ENCODE results near the gene RANBP10.
"Not testable (repeated sequence)": the region's sequence is repeated elsewhere in the genome, so short reads cannot be mapped to it uniquely, and the experiment has no call there.

RANBP10 gene

DNA sequence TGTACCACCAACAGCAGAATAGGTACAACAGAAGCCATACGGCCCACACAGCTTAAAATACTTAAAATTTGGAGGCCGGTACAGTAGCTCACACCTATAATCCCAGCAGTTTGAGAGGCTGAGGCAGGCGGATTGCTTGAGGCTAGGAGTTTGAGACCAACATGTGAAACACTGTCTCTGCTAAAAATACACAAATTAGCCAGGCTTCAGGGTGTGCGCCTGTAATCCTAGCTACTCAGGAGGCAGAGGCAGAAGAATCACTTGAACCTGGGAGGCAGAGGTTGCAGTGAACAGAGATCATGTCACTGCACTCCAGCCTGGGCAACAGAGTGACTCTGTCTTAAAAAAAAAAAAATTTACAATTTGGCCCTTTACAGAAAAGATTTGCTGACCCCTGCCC is 104.2 kb downstream of the RANBP10 start:
- in situ Hi-C loops (cut with MboI; ENCODE audit: low pct_unique_long_range_greater_than_20kb, low sequenced_read_pairs): no loop called here
- no peak for DNase-seq

DNA sequence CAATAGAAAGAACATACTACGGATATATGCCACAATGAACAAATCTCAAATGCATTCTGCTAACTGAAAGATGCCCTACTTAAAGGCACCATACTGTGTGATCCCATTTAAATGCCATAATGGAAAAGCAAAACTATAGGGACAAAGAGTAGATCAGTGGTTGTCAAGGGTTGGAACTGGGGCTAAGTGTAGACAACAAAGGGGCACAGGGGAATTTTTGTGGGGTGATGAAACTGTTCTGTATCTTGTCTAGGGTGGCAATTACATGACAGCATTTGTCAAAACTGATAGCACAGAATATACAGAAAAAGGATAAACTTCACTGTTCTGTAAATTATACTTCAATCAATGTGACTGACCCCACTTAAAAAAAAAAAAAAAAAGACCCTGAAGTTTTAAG is 104.9 kb downstream of the RANBP10 start:
- DNase-seq: no peak
- in situ Hi-C loops (cut with MboI; ENCODE audit: low pct_unique_long_range_greater_than_20kb, low sequenced_read_pairs): no loop called here

DNA sequence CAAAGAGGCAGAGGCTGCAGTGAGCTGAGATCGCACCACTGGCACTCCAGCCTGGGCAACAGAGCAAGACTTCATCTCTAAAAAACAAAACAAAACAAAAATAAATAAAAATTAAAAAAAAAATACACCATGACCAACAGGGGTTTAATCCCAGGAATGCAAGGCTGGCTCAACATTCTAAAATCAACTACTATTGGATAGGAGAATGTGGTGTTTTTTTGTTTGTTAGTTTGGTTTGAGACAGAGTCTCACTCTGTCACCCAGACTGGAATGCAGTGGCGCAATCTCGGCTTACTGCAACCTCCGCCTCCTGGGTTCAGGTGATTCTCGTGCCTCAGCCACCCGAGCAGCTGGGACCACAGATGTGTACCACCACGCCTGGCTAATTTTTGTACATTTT is 107.1 kb downstream of the RANBP10 start:
- in situ Hi-C loops (cut with MboI; ENCODE audit: low pct_unique_long_range_greater_than_20kb, low sequenced_read_pairs): no loop called here
- no peak for DNase-seq

DNA sequence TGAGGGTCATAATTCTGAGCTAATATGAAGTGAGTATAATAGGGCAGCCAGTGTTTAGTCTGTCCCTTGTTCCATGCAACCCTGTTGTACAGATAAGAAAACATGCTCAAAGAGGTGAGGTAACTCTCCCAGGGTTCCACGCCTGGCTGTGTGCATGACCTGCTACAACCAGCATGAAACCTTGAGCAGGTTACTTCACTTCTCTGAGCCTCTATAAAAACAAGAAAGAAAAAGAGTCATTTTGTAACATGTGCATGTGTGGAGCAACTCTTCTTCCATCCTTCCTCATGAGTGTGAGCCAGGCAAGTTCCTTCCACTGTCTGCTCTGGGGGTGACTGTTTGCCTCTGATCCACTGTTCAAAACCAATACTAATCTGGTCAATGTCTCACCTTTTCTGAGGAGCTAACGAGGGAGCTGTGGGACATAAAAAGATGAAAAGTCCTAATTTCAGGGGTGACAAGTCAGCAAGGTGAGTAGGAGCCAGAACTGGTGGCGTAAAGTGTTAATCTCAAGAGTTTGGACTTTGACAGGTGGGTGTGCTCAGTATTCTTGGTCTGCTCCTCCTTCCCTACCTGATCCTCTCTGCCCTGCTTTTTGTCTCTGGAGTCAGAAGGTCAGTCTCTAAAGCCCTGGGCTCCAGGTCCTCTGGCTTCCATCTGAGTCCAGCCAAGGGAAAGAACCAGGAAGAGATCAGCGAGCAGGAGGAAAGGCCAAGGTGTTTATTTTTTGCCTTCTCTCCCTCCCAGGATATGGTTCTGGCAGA is 108.8 kb downstream of the RANBP10 start:
- DNase-seq: no peak
- in situ Hi-C loops (cut with MboI; ENCODE audit: low pct_unique_long_range_greater_than_20kb, low sequenced_read_pairs): no loop called here

DNA sequence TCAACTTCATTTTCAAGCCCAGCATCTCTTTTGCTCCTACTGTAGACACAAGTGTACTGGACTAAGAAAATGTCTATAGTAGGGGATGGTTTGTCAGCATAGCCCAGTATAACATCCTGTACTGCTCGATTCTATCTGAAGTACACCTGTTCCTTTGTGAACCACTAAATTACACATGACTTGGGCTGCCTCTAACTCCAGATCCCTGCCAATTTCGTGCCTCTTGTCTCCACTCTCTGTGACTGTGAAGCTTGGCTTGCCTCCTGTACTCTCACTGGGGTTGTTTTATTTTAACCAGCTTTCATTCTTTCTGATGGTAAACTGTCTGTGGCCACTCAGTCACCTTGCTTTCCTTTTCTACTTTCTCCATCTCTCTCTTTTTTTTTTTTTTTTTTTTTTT is 111.7 kb downstream of the RANBP10 start:
- in situ Hi-C loops (cut with MboI; ENCODE audit: low pct_unique_long_range_greater_than_20kb, low sequenced_read_pairs): no loop called here
- DNase-seq: no peak

DNA sequence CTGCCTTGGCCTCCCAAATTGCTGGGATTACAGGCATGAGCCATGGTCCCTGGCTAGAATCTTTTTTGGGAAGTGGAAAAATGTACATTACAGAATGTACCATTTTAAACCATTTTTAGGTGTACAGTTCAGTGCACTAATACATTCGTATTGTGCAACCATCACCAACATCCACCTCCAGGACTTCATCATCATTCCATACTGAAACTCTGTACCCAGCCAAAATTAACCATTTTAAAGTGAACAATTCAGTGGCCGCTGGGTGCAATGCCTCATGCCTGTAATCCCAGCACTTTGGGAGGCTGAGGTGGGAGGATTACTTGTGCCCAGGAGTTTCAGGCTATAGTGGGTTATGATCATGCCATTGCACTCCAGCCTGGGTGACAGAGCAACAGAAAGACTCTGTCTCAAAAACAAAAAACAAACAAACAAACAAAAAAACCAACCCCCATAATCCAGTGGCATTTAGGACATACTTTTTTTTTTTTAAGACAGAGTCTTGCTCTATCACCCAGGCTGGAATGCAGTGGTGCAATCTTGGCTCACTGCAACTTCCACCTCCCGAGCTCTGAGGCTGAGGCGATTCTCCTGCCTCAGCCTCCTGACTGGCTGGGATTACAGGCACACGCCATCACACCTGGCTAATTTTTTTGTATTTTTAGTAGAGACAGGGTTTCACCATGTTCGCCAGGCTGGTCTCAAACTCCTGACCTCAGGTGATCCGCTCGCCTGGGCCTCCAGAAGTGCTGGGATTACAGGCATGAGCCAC is 112.7 kb downstream of the RANBP10 start:
- DNase-seq; in situ Hi-C loops (cut with MboI; ENCODE audit: low pct_unique_long_range_greater_than_20kb, low sequenced_read_pairs): not testable (repeated sequence)

DNA sequence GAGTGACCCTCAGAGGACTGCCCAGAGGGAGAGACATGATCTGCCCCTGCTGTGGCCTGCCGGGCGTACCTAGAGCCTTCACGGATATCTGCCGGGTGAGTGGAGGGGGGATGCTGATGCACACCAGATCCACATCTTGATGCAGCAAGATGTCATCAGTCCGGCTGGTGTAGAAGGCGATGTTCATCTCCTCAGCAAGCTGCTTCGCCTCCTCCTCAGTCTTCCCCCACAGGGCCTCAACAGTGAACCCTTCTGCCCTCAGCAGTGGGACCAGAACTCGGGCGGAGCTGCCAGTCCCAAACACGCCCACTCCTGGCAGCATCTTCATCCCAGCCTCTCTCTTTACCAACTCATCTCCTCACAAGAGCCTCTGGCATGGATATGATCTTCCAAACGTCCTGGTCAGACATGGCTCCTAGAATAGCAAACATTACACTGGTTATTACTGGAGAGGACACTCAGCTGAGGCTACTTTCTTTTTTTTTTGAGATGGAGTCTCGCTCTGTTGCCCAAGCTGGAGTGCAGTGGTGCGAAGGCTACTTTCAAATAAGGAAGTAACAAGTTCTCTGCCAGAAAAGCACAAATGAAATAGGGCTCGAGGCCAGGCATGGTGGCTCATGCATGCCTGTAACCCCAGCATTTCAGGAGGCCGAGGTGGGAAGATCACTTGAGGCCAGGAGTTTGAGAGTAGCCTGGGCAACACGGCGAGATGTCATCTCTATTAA is 120.8 kb downstream of the RANBP10 start:
- in situ Hi-C loops (cut with MboI; ENCODE audit: low pct_unique_long_range_greater_than_20kb, low sequenced_read_pairs): no loop called here

DNA sequence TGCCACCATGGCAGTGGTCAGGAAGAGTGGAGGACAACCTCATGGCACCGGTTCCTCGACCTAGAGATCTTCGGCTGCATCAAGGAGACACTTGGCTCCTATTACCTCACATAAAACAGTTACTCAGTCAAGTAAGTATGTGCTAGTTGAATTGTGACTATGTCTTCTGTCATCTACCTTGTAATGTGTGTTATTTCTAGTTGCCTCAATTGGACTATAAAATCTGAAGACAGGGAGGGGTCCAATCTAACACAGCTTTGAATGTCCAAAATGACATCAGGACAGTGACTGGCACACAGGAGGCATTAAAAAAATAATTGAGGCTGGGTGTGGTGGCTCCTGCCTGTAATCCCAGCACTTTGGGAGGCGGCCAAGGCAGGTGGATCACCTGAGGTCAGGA is 122.6 kb downstream of the RANBP10 start:
- DNase-seq: no peak
- in situ Hi-C loops (cut with MboI; ENCODE audit: low pct_unique_long_range_greater_than_20kb, low sequenced_read_pairs): no loop called here

More for the DNA sequence above, 120.8 kb downstream of the RANBP10 start:
- no peak for DNase-seq

DNA sequence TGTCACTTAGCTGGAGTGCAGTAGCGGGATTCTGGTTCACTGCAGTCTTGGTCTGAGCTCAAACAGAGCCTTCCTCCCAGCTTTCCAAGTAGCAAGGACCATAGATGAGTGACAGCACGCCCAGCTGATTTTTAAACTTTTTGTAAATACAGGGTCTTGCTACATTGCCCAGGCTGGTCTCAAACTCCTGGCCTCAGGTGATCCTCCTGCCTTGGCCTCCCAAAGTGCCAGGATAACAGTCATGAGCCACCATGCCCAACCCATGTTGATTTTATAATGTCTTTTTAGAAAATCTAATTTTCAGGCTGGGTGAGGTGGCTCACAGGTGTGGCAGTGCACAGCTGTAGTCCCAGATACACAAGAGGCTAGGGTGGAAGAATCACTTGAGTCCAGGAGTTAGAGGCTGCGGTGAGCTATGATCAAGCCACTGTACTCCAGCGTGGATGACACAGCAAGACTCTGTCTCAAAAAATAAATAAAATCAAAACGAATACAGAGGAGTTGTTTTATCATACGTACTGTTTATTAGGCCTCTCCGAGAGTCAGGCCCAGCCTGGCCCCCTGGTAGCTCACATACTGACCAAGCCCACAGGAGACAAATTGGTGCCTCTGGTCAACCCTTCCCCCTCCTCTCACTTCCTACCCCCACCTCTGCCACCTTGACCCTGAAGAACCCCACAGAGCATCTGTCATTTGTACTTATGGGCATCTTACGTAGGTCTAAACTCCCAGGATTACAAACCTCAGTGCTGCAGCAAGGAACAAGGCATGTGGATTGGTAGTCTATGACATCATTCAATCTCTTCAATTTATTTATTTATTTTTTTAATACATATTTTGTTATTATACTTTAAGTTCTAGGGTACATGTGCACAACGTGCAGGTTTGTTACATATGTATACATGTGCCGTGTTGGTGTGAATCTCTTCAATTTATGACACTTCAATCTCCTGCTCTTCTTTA is 126.1 kb downstream of the RANBP10 start:
- in situ Hi-C loops (cut with MboI; ENCODE audit: low pct_unique_long_range_greater_than_20kb, low sequenced_read_pairs): no loop called here
- no peak for DNase-seq

DNA sequence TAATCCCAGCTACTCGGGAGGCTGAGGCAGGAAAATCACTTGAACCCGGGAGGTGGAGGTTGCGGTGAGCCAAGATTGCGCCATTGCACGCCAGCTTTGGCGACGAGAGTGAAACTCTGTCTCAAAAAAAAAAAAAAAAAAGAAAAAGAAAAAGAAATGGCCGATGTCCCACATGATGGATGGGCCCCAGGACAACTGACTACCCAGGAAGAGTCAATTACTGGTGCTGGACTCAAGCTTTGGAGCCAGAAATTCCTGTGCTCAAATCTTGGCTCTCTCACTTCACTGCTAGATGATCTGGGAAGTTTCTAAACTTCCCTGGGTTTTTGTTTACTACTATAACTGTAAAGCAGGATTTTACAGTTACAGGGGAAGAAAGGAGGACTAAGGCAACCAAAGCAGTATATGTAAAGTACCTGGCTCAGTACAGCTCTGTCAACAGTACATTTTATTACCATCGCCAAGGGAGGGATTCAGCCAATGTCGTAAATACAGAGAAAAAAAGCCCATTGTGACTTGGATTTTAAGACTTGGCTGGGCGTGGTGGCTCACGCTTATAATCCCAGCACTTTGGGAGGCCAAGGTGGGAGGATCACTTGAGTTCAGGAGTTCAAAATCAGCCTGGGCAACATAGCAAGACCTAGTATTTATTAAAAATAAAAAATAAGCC is 127.9 kb downstream of the RANBP10 start:
- no peak for DNase-seq
- in situ Hi-C loops (cut with MboI; ENCODE audit: low pct_unique_long_range_greater_than_20kb, low sequenced_read_pairs): no loop called here

DNA sequence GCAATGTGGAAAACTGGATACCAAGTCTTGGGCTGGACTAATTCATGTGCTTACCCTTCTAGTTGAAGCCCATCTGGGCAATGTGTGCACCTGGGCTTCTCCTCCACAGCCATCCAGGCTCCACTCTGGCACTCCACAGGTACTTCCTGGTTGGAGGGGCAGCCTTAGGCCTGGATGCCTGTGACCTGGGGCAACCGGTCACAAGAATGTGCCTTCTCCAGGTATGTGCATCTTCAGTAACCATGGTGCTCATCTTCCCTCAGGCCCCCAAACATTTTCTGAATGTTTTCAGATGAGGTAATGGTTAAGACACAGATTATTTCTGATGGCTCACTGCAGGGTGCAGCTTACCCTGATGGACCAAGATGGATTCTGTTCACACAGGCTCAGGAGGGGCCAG is 128.6 kb downstream of the RANBP10 start:
- in situ Hi-C loops (cut with MboI; ENCODE audit: low pct_unique_long_range_greater_than_20kb, low sequenced_read_pairs): no loop called here
- no peak for DNase-seq

DNA sequence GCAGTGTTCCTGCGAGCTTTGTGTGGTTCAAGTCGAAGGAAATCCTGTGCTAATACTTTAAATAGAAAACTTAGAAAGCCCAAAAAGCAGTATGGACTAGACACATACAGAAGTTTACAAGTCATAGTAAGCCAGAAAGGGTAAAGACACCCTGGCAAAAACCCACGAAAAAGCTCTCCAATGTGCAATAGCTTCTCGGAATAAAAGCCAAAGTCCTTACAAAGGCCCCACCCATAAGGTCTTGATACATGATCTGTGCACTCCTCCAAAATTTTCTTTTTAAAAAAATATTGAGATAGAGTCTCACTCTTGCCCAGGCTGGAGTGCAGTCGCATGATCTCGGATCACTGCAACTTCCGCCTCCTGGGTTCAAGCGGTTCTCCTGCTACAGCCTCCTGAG is 129.4 kb downstream of the RANBP10 start:
- in situ Hi-C loops (cut with MboI; ENCODE audit: low pct_unique_long_range_greater_than_20kb, low sequenced_read_pairs): no loop called here
- DNase-seq: no peak

DNA sequence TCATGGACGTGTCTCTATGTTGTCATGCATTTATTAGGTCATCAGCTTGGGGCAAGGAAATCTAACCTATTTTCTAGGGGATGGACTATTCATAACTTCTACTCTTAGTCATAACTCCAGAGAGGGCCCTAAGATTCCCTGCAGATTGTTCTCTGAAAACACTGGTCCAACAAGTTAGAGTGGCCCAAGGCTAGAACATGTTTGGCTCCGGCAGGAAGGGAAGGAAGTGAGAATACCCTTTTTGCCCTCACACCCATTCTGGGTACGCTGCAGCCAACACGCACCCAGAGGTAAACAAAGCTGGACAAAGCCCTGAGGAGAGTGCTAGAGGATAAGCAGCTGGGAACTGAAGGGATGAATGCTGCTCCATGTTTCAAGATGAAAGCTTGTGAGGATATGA is 129.8 kb downstream of the RANBP10 start:
- no peak for DNase-seq
- in situ Hi-C loops (cut with MboI; ENCODE audit: low pct_unique_long_range_greater_than_20kb, low sequenced_read_pairs): no loop called here

DNA sequence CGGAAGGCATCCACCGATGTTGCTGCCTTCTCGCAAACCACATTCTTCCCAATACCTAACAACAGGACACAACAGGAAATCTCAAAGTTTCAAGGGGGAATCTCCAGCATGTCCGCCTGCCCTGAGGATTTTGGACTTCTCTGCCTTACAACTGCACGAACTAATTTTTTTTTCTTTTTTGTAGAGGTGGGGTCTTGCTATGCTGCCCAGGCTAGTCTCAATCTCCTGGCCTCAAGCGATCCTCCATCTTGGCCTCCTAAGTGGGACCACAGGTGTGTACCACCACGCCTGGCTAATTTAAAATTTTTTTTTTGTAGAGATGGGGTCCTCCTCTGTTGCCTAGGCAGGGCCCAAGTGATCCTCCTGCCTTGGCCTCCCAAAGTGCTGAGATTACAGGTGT is 130.4 kb downstream of the RANBP10 start:
- no peak for DNase-seq
- in situ Hi-C loops (cut with MboI; ENCODE audit: low pct_unique_long_range_greater_than_20kb, low sequenced_read_pairs): no loop called here

DNA sequence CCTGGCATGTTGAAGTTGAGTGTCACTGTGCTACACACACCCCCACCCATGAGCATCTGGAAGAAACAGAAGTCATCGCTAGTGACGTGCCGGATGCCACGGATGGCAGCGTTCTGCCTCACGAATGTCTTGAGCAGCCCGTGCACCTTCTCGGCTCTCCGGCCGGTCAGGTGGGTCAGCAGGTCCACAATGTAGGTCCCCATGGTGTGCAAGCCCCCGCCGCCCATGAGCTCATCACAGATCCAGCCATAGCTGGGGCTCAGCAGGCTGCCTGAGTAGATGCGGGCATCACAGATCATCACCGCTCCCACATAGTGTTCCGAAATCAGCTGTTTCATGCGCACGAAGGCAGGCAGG is 130.8 kb downstream of the RANBP10 start:
- no peak for DNase-seq
- in situ Hi-C loops (cut with MboI; ENCODE audit: low pct_unique_long_range_greater_than_20kb, low sequenced_read_pairs): no loop called here

DNA sequence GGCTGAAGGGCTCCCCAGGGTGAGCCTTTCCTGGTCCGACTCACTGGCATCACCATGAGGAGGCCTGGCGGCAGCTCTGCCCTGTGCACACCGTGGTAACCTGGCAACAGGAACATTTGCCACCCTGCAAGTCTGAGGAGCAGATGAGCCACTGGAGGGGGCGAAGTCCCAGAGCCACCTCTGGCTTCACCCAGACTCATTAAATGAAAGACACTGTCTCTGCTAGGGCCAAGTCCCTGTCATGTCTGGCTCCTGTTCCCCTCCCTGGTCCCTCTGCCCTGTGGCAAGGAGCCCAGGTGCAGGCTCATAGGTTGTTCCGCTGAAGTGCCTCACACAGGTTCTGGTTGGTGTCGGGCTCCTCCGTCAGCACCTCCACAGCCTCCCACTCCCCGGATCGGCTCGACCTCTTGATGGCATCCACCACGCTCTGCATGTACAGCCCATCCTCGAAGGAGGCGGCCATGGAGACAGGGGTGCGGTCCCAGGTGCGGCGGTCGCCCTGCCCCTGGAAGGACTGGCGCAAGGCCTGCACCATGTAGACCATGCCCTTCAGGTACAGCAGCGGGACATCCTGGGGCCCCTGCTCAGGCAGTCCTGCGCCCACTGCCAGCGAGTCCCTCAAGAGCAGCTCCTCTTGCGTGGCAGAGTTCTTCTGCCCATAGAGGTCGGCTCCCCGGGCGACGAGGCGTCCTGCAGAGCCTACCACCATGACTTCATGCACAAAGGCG is 131.3 kb downstream of the RANBP10 start:
- in situ Hi-C loops (cut with MboI; ENCODE audit: low pct_unique_long_range_greater_than_20kb, low sequenced_read_pairs): no loop called here
- no peak for DNase-seq

DNA sequence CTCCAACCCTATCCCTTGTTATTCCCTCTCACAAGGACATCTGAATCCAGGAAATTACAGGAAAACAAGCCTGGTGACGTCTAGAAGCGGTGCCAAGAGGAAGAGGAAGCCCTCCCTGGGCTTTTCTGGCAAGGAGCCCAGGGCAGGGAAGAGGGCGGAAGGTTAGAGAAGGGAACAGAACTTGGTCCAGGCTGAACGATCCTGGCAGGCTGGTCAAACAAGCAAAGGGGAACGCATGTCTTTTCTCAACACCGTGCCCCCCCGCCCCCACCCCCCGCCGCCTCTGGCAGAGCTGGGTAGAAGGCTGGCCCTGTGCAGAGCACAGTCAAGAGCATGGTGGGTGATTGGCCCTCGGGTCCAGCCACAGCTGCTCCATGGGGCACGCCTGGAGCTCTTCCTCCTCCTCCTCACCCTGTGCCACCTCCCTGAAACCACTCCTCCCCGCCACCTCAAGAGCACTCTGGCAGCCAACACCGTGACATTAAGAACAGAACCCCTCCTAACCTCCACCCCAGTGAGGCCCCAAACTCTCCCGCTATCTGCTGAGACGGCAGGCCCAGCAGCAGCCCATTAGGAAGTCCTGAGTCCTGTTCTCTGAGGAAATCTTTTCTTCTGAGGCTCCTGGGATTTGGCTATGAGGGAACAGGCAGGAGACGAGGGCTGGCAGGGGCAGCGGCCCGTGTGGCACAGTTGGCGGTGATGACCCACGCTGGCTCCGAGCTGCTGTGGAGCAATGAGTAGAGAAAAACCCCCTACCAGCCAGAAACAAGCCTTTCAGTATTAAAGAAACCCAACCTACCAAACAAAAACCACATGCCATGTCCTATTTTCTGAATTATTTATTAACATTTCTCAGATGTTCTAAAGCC is 132.4 kb downstream of the RANBP10 start:
- in situ Hi-C loops (cut with MboI; ENCODE audit: low pct_unique_long_range_greater_than_20kb, low sequenced_read_pairs): no loop called here
- DNase-seq: peak; percentile 67
